HFF-Myc (cell line): ENCODE measurements around the gene IL12RB1.
"Not testable (repeated sequence)": the region's sequence is repeated elsewhere in the genome, so short reads cannot be mapped to it uniquely, and the experiment has no call there.

Source experiments
- DNase-seq: peaks from one replicate; pipeline ENCODE4 v3.0.0-alpha.2; 2011; ENCODE audit warnings: low read depth; ENCODE audit errors: extremely low read depth
- H3K4me3 ChIP-seq: replicated peaks from 2 replicates; pipeline ENCODE4 v1.5.1; 2011; ENCODE audit warnings: low read depth, mild to moderate bottlenecking, control low read depth, low read length
- TF ChIP-seq, protein P1 (sequence below): IDR thresholded peaks from 2 replicates; pipeline ENCODE4 v1.5.1; 2012; ENCODE audit warnings: mild to moderate bottlenecking, low read depth, low read length, control low read depth; ENCODE audit errors: missing control alignments

The IL12RB1 gene

DNA sequence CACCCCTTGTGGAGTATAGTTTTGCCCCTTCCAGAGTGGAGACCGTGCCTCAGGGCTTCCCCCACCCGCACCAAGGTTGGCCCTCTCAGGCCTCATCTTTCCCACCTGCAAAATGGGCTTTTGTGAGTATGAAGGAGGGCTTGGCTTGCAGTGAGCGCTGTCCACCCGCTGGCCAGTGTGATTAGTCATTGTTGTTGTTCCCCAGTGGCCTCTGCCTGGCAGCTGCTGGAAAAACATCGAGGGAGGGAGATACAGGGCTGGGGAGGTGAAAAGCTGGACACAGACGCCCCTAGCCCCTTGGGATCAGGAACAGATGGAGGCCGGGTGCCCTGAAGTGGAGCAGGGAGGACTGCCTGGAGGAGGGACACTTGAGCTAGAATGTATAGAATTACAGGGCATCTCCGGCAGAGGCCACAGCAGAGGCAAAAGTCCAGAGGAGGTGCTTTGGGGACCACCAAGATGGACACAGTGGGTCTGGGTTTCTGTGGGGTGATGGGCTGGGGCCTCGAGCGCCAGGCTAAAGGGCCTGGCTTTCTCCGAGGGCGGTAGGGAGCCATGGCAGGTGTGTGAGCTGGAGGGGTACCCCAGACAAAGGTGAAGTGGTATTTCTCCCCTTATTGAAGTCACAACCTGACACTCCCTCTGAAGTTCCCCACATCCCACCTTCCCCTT is 3.9 kb upstream of the IL12RB1 start:
- H3K4me3 ChIP-seq = no peak overlapping the region
- DNase-seq = no peak
- TF ChIP-seq, protein P1, sequence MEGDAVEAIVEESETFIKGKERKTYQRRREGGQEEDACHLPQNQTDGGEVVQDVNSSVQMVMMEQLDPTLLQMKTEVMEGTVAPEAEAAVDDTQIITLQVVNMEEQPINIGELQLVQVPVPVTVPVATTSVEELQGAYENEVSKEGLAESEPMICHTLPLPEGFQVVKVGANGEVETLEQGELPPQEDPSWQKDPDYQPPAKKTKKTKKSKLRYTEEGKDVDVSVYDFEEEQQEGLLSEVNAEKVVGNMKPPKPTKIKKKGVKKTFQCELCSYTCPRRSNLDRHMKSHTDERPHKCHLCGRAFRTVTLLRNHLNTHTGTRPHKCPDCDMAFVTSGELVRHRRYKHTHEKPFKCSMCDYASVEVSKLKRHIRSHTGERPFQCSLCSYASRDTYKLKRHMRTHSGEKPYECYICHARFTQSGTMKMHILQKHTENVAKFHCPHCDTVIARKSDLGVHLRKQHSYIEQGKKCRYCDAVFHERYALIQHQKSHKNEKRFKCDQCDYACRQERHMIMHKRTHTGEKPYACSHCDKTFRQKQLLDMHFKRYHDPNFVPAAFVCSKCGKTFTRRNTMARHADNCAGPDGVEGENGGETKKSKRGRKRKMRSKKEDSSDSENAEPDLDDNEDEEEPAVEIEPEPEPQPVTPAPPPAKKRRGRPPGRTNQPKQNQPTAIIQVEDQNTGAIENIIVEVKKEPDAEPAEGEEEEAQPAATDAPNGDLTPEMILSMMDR = no peak

DNA sequence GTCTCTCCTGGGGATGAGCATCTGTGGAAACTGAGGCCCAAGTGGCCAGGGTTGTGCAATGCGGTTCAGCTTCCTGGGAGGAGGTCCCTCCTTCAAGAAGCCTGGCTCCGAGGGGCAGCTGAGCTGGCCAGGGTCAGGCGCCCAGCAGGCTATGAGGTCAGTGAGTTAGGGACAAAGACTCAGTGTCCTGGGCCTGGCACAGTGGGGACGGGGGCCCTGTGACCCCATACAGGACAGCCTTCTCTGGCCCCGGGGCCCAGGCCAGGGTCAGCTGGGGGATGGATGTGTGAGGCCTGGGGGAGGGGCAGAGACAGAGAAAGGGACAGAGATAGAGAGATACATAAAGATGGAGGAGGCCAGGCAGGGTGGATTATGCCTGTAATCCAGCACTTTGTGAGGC is 3.0 kb upstream of the IL12RB1 start:
- TF ChIP-seq, protein P1 = no peak
- H3K4me3 ChIP-seq = no peak overlapping the region
- no peak for DNase-seq

DNA sequence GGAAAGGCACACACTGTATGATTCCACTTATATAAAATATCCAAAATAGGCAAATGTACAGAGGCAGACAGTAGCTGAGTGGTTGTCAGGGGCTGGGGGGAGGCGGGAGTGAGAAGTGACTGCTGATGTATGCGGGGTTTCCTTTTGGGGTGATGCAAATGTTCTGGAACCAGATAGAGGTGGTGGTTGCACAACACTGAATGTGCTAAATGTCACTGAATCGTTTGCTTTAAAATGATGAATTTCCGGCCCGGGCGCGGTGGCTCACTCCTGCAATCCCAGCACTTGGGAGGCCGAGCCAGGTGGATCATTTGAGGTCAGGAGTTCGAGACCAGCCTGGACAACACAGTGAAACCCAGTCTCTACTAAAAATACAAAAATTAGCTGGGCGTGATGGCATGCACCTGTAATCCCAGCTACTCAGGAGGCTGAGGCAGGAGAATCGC is 2.4 kb upstream of the IL12RB1 start:
- DNase-seq, H3K4me3 ChIP-seq: not testable (repeated sequence)

- no peak overlapping the region for H3K4me3 ChIP-seq
Observed at GRCh38 chr19:18085702-18086457, 854 bp downstream of the IL12RB1 start.

DNA sequence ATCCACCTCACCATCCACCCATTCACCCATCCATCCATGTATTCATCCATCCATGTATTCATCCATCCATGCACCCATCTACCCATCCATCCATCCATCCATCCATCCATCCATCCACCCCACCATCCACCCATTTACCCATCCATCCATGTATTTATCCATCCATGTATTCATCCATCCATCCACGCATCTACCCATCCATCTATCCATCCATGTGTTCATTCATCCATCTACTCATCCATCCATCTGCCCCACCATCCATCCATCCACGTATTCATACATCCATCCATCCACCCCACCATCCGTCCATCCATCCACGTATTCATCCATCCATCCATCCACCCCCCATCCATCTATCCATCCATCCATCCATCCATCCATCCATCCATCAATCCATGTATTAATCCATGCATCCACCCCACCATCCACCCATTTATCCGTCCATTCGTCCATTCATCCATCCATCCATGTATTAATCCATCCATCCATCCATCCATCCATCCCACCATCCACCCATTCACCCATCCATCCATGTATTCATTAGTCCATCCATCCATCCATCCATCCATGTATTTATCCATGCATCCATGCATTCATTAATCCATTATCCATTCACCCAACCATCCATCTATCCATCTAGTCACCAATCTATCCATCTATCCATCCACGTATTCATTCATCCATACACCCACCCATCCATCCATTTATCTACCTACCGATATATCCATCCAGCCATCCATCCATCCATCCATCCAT is 2.6 kb downstream of the IL12RB1 start:
- no peak for DNase-seq
- TF ChIP-seq, protein P1 = no peak
- no peak overlapping the region for H3K4me3 ChIP-seq

More at GRCh38 chr19:18085702-18086457, 854 bp downstream of the IL12RB1 start:
- no peak for DNase-seq
- TF ChIP-seq, protein P1 = no peak

- TF ChIP-seq, protein P1 = no peak
- no peak for DNase-seq
- no peak overlapping the region for H3K4me3 ChIP-seq
Observed at GRCh38 chr19:18074192-18074591, 12.5 kb downstream of the IL12RB1 start.

- TF ChIP-seq, protein P1 = no peak
- H3K4me3 ChIP-seq = no peak overlapping the region
Observed at GRCh38 chr19:18073197-18073596, 13.5 kb downstream of the IL12RB1 start.

More at GRCh38 chr19:18073197-18073596, 13.5 kb downstream of the IL12RB1 start:
- DNase-seq = no peak
